Medulla oblongata (tissue), 1 donor: ENCODE data around the gene ANO3.

Experiments used
- DNase-seq: peaks from one replicate; pipeline ENCODE4 v3.0.0-alpha.2; 2015; ENCODE audit errors: extremely low spot score

The ANO3 gene

GRCh38 chr11:26359055-26359454, 27.1 kb downstream of the ANO3 start:
- no peak for DNase-seq

GRCh38 chr11:26365284-26365683, 33.4 kb downstream of the ANO3 start:
- DNase-seq, result no peak

DNA sequence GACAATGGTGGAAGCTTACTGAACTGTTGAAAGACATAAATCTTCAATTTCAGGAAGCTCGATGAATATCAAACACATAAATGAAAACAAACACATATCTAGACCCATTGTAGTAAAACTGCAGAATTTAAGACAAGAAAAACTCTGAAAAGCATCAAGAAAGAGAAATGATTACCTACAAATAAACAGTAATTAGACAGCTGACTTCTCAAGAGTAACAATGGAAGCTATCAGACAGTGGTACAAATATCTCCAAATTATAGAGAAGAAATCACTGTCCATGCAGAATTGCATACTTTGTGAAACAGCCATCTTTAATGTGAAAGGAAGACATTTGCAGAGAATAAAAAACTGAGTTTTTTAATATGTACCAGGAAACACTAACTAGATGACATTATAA, 45.7 kb downstream of the ANO3 start:
- no peak for DNase-seq

GRCh38 chr11:26399336-26399735, 67.4 kb downstream of the ANO3 start:
- DNase-seq, result no peak

GRCh38 chr11:26410706-26411366, 78.9 kb downstream of the ANO3 start:
- no peak for DNase-seq

- no peak for DNase-seq
Measured at GRCh38 chr11:26412955-26413354, 81.0 kb downstream of the ANO3 start.

DNA sequence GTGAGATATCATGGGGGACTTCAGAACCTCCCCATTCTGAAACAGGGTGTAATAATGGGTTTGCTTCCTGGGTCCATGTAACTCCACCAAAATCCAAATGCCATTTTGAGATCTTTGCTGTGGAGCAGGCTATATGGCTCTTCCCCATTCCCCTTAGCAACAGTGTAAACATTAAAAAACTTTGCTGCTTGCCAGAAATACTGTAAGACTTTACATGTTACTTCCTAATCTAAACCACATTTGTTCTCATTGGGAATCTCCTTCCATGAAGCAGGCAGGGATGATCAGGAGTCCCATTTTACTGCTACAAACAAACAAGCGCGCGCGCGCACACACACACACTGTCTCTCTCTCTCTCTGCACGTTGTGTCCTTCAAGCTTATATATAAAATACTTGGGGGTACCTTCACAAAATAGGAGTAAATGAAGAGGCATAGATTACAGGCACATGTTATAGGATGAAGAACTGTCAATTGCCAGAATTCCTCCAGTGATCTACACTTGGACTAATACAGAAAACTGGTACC, 86.5 kb downstream of the ANO3 start:
- DNase-seq, result no peak

DNA sequence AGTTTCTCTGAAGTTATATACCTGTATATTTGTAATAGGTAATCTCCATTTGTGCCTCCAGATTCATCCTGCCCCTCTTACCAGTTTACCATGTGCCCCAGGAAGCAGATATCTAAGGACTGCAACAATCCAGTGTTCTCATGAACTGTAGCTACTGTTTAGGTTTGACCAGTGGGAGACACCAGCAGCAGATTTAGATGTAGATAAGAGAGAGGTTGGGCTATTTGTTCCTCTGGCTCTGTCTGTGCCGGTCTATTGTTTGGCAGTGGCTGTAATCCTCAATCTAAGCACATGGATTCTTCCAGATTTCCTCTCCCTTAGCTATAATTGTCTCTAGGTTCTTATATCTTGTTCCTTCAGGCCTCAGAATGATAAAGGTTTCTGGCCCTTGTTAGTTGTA, 88.4 kb downstream of the ANO3 start:
- no peak for DNase-seq

DNA sequence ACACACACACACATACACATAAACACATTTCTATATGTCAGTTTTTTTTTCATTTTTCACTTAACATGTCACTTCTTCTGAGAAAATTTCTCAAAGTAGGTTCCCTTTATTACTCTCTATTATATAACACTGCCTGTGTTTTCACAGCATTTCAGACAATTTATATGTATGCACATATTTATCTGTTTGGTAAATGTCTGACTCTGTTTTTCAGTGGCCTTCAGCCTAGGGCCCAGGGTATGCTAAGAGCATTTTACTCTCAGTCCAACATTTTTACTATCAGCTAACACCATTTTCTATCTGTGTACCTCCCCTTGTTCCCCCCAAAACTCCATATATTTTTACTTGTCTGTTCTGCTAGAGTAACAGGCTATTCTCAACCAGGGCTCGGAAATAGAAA, 92.3 kb downstream of the ANO3 start:
- no peak for DNase-seq

DNA sequence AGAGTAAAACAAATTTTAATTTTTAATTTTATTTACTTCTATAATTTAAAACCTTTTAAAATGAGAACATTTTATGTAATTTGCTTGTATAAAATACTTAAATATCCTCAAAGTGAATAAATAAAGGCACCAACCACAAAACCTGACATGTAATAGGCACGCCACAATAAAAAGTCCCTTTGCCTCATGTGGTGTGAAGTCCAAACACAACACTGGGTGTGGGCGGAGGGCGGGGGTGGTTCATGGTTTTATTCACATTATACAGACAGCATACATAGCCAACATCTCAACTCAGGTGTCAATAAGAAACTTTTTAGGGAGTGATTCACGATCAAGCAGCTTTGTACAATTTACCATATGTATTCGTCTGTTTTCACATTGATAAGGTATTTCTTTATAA, 107.9 kb downstream of the ANO3 start:
- DNase-seq, result no peak

DNA sequence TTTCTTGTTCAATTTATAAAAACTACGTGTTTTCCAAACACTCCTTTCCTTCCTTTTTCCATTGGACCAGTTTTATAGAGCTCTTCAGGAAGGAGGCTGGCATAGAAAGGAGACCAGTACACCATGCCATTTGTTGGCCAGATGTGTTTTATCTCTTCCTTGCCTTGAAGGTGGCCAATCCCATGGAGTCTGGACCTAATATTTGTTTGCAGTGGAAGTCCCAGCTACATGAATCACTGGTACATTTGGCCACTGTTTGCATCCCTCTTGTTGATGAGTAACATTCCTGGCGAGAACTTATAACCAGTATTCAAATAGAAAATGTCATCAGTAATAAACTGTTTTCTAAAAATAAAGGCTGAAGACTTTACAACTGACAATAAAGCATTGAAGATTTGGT, 110.2 kb downstream of the ANO3 start:
- DNase-seq, result no peak

DNA sequence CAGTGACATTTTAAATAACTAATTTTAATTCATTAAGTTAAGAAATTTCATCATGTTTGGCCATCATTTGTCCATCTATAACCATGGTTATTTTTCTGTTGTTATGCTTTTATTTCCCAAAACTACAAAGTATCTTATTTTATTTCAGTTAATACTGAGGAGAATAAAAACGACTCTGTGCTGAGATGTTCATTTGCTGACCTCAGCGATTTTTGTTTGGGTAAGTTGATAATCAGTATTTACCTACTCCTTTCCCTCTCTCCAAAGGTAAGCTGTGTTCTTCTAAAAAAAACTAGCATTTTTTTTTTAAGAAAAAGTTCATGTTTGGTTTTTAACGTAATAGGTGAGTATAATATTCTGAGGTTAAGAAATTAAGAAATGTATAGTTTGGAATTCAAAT, 111.7 kb downstream of the ANO3 start:
- DNase-seq, result no peak

GRCh38 chr11:26457636-26458035, 125.7 kb downstream of the ANO3 start:
- no peak for DNase-seq

DNA sequence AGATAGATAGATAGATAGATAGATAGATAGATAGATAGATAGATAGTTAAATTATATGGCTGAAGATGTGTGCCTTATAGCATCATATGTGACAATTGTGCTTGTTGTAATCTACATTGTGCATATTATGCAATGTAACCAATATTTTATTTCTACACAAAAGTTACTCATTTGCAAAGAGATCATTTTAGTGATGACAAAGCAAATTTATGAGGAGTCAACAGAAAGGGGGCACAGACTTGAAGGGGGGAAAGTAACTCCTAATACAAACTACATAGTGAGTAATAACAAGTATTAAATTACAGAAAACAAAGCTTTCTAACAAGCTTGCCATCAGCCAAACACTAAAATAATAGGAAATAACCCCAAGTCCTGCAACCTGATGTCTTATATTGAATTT, 133.3 kb downstream of the ANO3 start:
- no peak for DNase-seq

DNA sequence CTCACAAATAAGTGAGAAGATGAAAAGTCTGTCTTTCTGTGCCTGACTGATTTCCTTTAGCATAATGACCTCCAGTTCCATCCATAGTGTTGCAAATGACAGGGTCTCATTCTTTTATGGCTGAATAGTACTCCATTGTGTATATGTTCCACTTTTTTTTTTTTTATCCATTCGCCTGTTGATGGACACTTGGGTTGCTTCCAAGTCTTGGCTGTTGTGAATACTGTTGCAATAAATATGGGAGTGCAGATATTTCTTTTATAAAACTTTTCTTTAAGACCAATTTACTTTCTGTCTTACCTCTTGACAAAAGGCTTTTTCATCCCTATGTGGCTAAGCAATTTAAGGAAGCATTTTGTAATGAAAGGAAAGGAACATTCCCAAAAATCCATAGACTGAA, 135.6 kb downstream of the ANO3 start:
- DNase-seq, result no peak

GRCh38 chr11:26470992-26471391, 139.1 kb downstream of the ANO3 start:
- no peak for DNase-seq

- DNase-seq, result peak; percentile 13
Measured at GRCh38 chr11:26473216-26474194, 141.6 kb downstream of the ANO3 start.

DNA sequence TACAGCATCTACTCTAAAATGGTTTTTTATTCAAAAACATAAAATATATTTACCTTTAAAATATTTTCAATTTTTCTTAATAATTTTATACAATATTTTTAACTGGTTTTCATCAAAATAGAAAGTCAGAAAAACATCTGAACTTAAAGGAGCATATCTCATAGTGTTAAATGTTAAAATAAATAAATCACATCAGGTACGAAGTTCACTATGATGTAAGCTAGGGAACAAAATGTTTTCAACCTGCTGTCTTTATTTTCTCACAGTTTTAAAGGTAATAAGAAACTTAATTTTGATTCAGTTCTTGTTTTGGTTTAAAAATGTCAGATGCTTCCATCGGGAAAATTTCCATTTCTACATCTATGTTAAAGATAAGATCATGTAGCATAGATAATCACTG, 142.5 kb downstream of the ANO3 start:
- DNase-seq, result no peak

DNA sequence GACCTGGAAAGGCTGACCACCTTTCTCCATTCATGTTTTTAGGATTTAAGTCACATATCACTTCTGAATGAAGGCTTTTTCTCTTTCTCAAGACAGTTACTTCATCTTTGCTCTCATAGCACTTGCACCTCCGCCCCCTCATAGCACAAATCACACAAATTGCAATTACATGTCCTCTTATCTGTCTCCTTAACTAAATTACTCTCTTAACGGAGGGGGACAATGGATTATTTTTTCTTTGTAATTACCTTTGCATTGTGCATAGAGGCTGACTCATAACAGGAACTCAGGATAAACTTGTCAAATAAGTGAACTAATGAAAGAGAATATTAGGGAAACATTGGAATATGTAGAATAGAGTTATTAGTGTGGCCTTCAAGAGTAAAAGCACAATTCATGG, 145.5 kb downstream of the ANO3 start:
- no peak for DNase-seq

GRCh38 chr11:26478710-26479109, 146.8 kb downstream of the ANO3 start:
- no peak for DNase-seq

GRCh38 chr11:26480041-26480440, 148.1 kb downstream of the ANO3 start:
- no peak for DNase-seq

- DNase-seq, result no peak
Measured at GRCh38 chr11:26483108-26483507, 151.2 kb downstream of the ANO3 start.

DNA sequence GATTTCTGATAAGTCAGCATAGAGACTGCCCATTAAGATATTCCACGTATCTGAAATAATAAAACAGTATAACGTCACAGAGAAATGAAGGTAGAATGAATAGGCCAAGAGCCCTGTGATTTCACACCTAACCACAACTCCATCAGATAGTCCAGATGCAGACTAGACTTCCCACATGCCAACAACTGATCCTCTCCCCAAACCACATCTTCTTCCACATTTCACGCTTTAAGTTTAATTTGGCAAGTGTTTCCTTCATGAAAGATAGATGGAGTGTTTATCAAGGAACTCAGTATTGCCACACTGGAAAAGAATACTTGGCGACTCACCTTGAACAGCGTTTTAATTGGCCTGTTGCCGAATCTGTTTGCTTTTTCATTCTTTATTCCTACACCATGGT, 158.6 kb downstream of the ANO3 start:
- no peak for DNase-seq
